ENCODE measurements around the gene DPEP3.
"Not testable (repeated sequence)": the region's sequence is repeated elsewhere in the genome, so short reads cannot be mapped to it uniquely, and the experiment has no call there.

DPEP3 gene

GRCh38 chr16:67982011-67982696 lies 1.9 kb upstream of the DPEP3 start:
- Mint-ChIP-seq H3K4me3 (no peak overlapping the region), H3K27ac (no peak overlapping the region), H3K36me3 (no peaks in the 10 kb centered on the region), H3K4me1 (ENCODE audit: low read depth) (peaks cover 21% of the 10 kb centered on the region), H3K27me3 (no peaks in the 10 kb centered on the region), H3K9me3 (ENCODE audit: low read depth) (no peaks in the 10 kb centered on the region)

- H3K27me3 Mint-ChIP-seq, result no peaks in the 10 kb centered on the region
- no peak overlapping the region for H3K4me3 Mint-ChIP-seq
- no peaks in the 10 kb centered on the region for H3K4me1 Mint-ChIP-seq (ENCODE audit: low read depth)
These were observed 2.7 kb downstream of the DPEP3 start for GRCh38 chr16:67977469-67978227.

GRCh38 chr16:67977005-67977404 lies 3.3 kb downstream of the DPEP3 start:
- Mint-ChIP-seq H3K4me3 (no peak overlapping the region), H3K27me3 (no peaks in the 10 kb centered on the region), H3K9me3 (ENCODE audit: low read depth) (no peaks in the 10 kb centered on the region), H3K36me3 (no peaks in the 10 kb centered on the region), H3K4me1 (ENCODE audit: low read depth) (no peaks in the 10 kb centered on the region), H3K27ac (no peak overlapping the region)

More at GRCh38 chr16:67977469-67978227, 2.7 kb downstream of the DPEP3 start:
- Mint-ChIP-seq H3K9me3 (ENCODE audit: low read depth) (no peaks in the 10 kb centered on the region), H3K27ac (no peak overlapping the region), H3K36me3 (no peaks in the 10 kb centered on the region)

- Mint-ChIP-seq H3K9me3 (ENCODE audit: low read depth) (no peaks in the 10 kb centered on the region), H3K27ac (no peak overlapping the region), H3K27me3 (no peaks in the 10 kb centered on the region), H3K36me3 (no peaks in the 10 kb centered on the region), H3K4me1 (ENCODE audit: low read depth) (no peaks in the 10 kb centered on the region), H3K4me3 (no peak overlapping the region)
These were observed 4.1 kb downstream of the DPEP3 start for GRCh38 chr16:67976205-67976604.

GRCh38 chr16:67975321-67976105 lies 4.8 kb downstream of the DPEP3 start:
- no peaks in the 10 kb centered on the region for H3K27me3 Mint-ChIP-seq
- no peaks in the 10 kb centered on the region for H3K36me3 Mint-ChIP-seq
- no peak overlapping the region for H3K27ac Mint-ChIP-seq
- H3K9me3 Mint-ChIP-seq (ENCODE audit: low read depth), result no peaks in the 10 kb centered on the region
- H3K4me1 Mint-ChIP-seq (ENCODE audit: low read depth), result no peaks in the 10 kb centered on the region
- no peak overlapping the region for H3K4me3 Mint-ChIP-seq

GRCh38 chr16:67972285-67972684 lies 8.0 kb downstream of the DPEP3 start:
- H3K36me3 Mint-ChIP-seq; H3K9me3 Mint-ChIP-seq (ENCODE audit: low read depth); H3K27me3 Mint-ChIP-seq; H3K27ac Mint-ChIP-seq; H3K4me3 Mint-ChIP-seq: not testable (repeated sequence)
- H3K4me1 Mint-ChIP-seq (ENCODE audit: low read depth), result peaks cover 10% of the 10 kb centered on the region

GRCh38 chr16:67971111-67971510 lies 9.2 kb downstream of the DPEP3 start:
- Mint-ChIP-seq H3K36me3 (no peaks in the 10 kb centered on the region), H3K4me3 (peak overlapping the region; percentile 38), H3K9me3 (ENCODE audit: low read depth) (no peaks in the 10 kb centered on the region), H3K4me1 (ENCODE audit: low read depth) (peaks cover 20% of the 10 kb centered on the region), H3K27ac (no peak overlapping the region), H3K27me3 (no peaks in the 10 kb centered on the region)

GRCh38 chr16:67969254-67970039 lies 10.9 kb downstream of the DPEP3 start:
- no peaks in the 10 kb centered on the region for H3K27me3 Mint-ChIP-seq
- H3K36me3 Mint-ChIP-seq, result peaks cover under 1% of the 10 kb centered on the region
- peaks cover 23% of the 10 kb centered on the region for H3K4me1 Mint-ChIP-seq (ENCODE audit: low read depth)
- H3K27ac Mint-ChIP-seq, result peak overlapping the region; percentile 85
- H3K9me3 Mint-ChIP-seq (ENCODE audit: low read depth), result no peaks in the 10 kb centered on the region
- peak overlapping the region; percentile 88 for H3K4me3 Mint-ChIP-seq

GRCh38 chr16:67968400-67969253 lies 11.7 kb downstream of the DPEP3 start, which contains the start of gene SLC12A4:
Gene SLC12A4 (minus strand): TSS chr16:67968637. CDS start chr16:67968553, 84 bp downstream.
- Mint-ChIP-seq H3K36me3 (peaks cover 2% of the 10 kb centered on the region), H3K27ac (peak within 1 kb of the TSS; percentile 95), H3K27me3 (no peaks in the 10 kb centered on the region), H3K4me3 (peak within 1 kb of the TSS; percentile 97), H3K4me1 (ENCODE audit: low read depth) (peaks cover 24% of the 10 kb centered on the region), H3K9me3 (ENCODE audit: low read depth) (no peaks in the 10 kb centered on the region)

- peaks cover 2% of the 10 kb centered on the region for H3K36me3 Mint-ChIP-seq
- H3K4me1 Mint-ChIP-seq (ENCODE audit: low read depth), result peaks cover 24% of the 10 kb centered on the region
- no peaks in the 10 kb centered on the region for H3K9me3 Mint-ChIP-seq (ENCODE audit: low read depth)
- H3K27me3 Mint-ChIP-seq, result no peaks in the 10 kb centered on the region
- peak overlapping the region; percentile 97 for H3K4me3 Mint-ChIP-seq
- H3K27ac Mint-ChIP-seq, result peak overlapping the region; percentile 95
These were observed 12.3 kb downstream of the DPEP3 start for GRCh38 chr16:67967958-67968399.

- Mint-ChIP-seq H3K4me1 (ENCODE audit: low read depth) (peaks cover 24% of the 10 kb centered on the region), H3K4me3 (peak overlapping the region; percentile 97)
These were observed 12.9 kb downstream of the DPEP3 start for GRCh38 chr16:67967183-67967957.

GRCh38 chr16:67966549-67967182 lies 13.6 kb downstream of the DPEP3 start:
- Mint-ChIP-seq H3K9me3 (ENCODE audit: low read depth) (no peaks in the 10 kb centered on the region), H3K27me3 (no peaks in the 10 kb centered on the region), H3K36me3 (peaks cover 2% of the 10 kb centered on the region), H3K4me1 (ENCODE audit: low read depth) (peaks cover 24% of the 10 kb centered on the region), H3K4me3 (peak overlapping the region; percentile 97), H3K27ac (peak overlapping the region; percentile 95)

More at GRCh38 chr16:67967183-67967957, 12.9 kb downstream of the DPEP3 start:
- Mint-ChIP-seq H3K36me3 (peaks cover 2% of the 10 kb centered on the region), H3K27ac (peak overlapping the region; percentile 95), H3K9me3 (ENCODE audit: low read depth) (no peaks in the 10 kb centered on the region), H3K27me3 (no peaks in the 10 kb centered on the region)
